ENCODE measurements around the gene CCDC134. TPM values are rescaled to one million over a fixed set of nuclear protein-coding genes. Genes with fewer than 3 reads are reported as not detected.
A peak's percentile ranks its signal among the peaks of the same experiment; 100 is the strongest.
"Not testable (repeated sequence)": the region's sequence is repeated elsewhere in the genome, so short reads cannot be mapped to it uniquely, and the experiment has no call there.

Gene CCDC134
- polyA plus RNA-seq, 1 experiment, result 6.0 TPM

DNA sequence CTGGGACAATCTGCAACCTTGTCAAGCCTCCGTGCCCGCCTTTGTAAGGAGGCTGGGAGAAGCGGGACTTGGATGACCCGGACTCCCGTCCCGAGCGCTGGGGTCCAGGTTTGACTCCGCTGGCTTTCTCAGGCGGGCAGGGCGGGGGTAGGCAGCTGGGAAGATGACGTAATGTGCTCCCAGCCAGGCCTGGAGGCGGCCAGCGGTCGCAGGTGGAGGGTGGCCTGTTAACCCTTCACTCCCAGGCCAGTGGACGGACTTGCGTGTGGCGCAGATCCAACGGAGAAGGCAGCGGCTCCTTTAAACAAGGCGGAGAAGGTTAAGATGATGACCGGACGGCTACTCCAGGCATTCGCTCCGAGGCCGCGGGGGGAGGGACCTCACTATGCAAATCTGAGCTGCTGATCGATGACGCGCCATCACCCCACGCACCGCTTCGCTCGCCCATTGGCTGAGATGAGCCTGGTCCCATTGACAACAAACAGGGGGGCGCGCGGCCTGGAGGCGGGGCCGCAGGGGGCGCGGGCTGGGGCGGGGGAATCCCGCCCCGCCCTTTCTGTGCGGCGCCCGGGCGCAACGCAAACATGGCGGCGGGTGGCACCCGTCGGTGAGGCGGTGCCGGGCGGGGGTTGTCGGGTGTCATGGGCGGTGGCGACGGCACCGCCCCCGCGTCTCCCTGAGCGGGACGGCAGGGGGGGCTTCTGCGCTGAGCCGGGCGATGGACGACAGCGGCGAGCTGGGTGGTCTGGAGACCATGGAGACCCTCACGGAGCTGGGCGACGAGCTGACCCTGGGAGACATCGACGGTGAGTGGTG is 32.3 kb downstream of the CCDC134 start, which contains the start of gene SREBF2:
Gene SREBF2, plus strand, starts transcription at position 553 of the 816 bp plus-strand sequence. Its CDS starts 166 bp downstream, at position 719.
- peak within 1 kb of the TSS; percentile 99 for H3K4me3 ChIP-seq (ENCODE audit: low read depth, low read length)
- H3K36me3 ChIP-seq (ENCODE audit: control insufficient read depth, insufficient read depth, low read length), result peaks cover 5% of the 10 kb centered on the region
- no peaks in the 10 kb centered on the region for H3K27me3 ChIP-seq (ENCODE audit: control insufficient read depth, insufficient read depth, low read length)
- CTCF ChIA-PET, result interaction anchor here (1.0 to 2.7 kb wide), 5 partner anchors 25 to 136 kb away, joined by 3 to 16 read pairs (median 5); partner anchors contain the start of gene CENPM
- peak; percentile 98 for DNase-seq (ENCODE audit: low read depth)
- POLR2A ChIA-PET, result interaction anchor here (0.7 kb wide), 2 partner anchors 105 to 1021 kb away, joined by 4 to 8 read pairs; no protein-coding TSS in a partner anchor
- TF ChIP-seq, protein P1, sequence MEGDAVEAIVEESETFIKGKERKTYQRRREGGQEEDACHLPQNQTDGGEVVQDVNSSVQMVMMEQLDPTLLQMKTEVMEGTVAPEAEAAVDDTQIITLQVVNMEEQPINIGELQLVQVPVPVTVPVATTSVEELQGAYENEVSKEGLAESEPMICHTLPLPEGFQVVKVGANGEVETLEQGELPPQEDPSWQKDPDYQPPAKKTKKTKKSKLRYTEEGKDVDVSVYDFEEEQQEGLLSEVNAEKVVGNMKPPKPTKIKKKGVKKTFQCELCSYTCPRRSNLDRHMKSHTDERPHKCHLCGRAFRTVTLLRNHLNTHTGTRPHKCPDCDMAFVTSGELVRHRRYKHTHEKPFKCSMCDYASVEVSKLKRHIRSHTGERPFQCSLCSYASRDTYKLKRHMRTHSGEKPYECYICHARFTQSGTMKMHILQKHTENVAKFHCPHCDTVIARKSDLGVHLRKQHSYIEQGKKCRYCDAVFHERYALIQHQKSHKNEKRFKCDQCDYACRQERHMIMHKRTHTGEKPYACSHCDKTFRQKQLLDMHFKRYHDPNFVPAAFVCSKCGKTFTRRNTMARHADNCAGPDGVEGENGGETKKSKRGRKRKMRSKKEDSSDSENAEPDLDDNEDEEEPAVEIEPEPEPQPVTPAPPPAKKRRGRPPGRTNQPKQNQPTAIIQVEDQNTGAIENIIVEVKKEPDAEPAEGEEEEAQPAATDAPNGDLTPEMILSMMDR (IDR thresholded peaks at IDR 0.05; ENCODE audit: insufficient read depth, low read depth, low read length), result no peak

DNA sequence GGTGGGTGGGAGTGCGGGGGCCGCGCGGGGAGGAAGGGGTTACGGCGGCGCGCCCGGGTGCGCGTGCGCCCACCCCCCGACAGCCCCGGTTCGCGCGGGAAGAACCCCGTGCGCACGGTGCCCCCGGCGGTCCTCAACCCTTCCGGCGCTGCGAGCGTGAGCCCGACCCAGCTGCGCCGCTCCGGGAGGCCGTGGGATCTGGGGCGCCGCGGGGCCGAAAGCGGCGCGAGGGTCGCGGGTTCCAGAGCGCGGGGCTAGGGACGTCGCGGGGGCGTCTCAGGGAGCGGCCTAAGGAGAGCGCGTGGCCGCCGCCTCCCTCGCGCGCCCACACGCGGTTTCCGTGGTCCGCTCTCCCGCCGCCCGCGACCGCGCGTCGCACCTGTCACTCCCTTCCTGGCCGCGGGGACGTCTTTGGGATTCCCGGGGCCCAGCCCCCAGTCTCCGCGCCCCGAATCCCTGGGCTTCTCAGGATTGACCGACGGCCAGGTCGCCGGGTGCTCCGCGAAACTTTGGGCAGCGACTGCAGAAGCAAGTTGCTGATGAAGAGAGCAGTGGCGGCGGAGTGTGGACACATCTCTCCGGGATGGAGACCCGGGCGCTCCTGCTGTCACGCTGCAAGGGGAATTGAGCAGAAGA is 33.0 kb downstream of the CCDC134 start:
- POLR2A ChIA-PET, result no interaction called here
- Histone ChIP-seq H3K27me3 (ENCODE audit: control insufficient read depth, insufficient read depth, low read length) (no peaks in the 10 kb centered on the region), H3K4me3 (ENCODE audit: low read depth, low read length) (peak overlapping the region; percentile 99), H3K36me3 (ENCODE audit: control insufficient read depth, insufficient read depth, low read length) (peaks cover 5% of the 10 kb centered on the region)
- TF ChIP-seq, protein P1 (IDR thresholded peaks at IDR 0.05; ENCODE audit: insufficient read depth, low read depth, low read length), result no peak
- CTCF ChIA-PET, result interaction anchor here (1.0 to 2.7 kb wide), 7 partner anchors 24 to 136 kb away, joined by 3 to 16 read pairs (median 4); partner anchors contain the start of gene CENPM
- no peak for DNase-seq (ENCODE audit: low read depth)

DNA sequence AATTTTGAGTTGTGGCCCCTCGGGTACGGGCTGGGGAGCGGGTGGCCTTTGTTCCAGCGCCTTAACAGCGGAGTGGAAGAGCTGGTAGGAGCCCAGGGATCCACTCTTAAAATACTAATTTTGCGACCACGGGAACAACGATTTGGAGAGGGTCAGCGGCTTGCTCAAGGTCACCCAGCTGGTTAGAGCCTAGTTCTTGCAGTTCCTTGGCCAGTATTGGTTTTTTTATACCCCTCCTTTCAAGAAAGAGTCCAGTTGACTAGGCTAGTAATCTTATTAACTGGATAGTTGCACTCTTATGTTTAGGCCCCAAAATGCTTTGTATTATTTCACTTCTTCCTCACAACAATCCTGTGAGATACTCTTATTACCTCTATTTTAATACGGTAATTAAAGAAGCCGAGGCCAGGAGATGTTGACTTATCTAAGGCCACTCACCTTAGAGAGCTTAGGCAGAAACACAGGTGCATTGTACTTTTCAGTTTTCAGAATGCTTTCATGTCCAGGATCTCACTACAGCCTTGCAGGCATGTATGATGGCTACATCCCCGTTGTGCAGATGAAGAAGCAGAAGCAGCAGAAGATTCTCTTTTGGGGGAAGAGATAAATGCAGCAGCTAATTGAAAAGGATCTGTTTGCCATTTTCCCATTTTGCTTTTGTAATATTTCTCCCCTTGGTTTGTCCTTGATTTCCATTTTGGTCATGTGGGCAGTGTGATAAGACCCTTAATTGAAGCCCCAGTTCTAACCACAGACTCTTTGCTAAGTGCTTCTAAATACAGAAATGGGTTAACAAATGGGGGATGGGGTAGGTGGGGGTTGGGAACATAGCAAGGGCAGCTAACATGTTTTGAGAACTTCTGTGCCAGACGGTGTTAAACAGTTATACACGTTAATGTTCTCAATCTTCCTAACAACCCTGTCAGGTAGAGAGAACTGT is 33.8 kb downstream of the CCDC134 start:
- CTCF ChIA-PET, result interaction anchor here (0.9 to 1.2 kb wide), 4 partner anchors 10 to 112 kb away, joined by 3 read pairs; partner anchors contain the start of gene CENPM
- TF ChIP-seq, protein P1 (IDR thresholded peaks at IDR 0.05; ENCODE audit: insufficient read depth, low read depth, low read length), result no peak
- Histone ChIP-seq H3K4me3 (ENCODE audit: low read depth, low read length) (peak overlapping the region; percentile 99), H3K27me3 (ENCODE audit: control insufficient read depth, insufficient read depth, low read length) (no peaks in the 10 kb centered on the region), H3K36me3 (ENCODE audit: control insufficient read depth, insufficient read depth, low read length) (peaks cover 5% of the 10 kb centered on the region)
- POLR2A ChIA-PET, result no interaction called here
- DNase-seq (ENCODE audit: low read depth), result no peak

DNA sequence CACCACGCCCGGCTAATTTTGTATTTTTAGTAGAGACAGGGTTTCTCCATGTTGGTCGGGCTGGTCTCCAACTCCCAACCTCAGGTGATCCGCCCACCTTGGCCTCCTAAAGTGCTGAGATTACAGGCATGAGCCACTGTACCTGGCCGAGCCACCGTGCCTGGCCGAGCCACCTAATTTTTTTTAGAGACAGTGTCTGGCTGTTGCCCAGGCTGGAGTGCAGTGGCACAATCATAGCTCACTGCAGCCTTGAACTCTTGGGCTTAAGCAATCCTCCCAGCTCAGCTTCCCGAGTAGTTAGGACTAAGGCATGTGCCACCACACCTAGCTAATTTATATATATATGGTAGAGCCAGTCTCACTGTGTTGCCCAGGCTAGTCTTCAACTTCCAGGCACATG is 35.0 kb downstream of the CCDC134 start:
- POLR2A ChIA-PET; H3K36me3 ChIP-seq (ENCODE audit: control insufficient read depth, insufficient read depth, low read length); H3K27me3 ChIP-seq (ENCODE audit: control insufficient read depth, insufficient read depth, low read length); H3K4me3 ChIP-seq (ENCODE audit: low read depth, low read length); DNase-seq (ENCODE audit: low read depth): not testable (repeated sequence)
- CTCF ChIA-PET, result interaction anchor here (1.5 kb wide), 1 partner anchor 105 kb away, joined by 6 read pairs; no protein-coding TSS in a partner anchor

DNA sequence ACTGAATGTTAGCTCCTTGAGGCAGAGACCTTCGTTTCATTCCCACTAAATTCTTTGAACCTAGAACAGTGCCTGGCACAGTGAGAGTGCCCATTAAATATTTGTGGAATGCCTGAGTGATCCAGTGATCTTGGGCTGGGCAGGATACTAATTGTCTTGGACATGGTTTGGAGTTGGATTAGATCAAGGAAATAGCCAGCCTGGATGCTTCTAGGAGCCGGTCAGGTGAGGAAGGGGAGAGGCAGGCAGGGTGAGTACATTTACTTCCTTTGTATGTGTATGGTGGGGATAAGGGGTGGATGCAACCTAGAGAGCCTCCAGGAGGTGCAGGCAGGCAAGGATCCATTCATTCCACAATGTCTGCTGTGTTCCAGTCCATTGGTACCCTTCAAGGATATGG is 36.1 kb downstream of the CCDC134 start:
- H3K4me3 ChIP-seq (ENCODE audit: low read depth, low read length), result no peak overlapping the region
- ChIA-PET CTCF (interaction anchor here (1.0 to 1.5 kb wide), 2 partner anchors 10 to 104 kb away, joined by 5 to 6 read pairs; no protein-coding TSS in a partner anchor), POLR2A (no interaction called here)
- peaks cover 5% of the 10 kb centered on the region for H3K36me3 ChIP-seq (ENCODE audit: control insufficient read depth, insufficient read depth, low read length)
- no peak for DNase-seq (ENCODE audit: low read depth)
- no peaks in the 10 kb centered on the region for H3K27me3 ChIP-seq (ENCODE audit: control insufficient read depth, insufficient read depth, low read length)
- TF ChIP-seq, protein P1 (IDR thresholded peaks at IDR 0.05; ENCODE audit: insufficient read depth, low read depth, low read length), result no peak

Data from BJ (cell line).